Fibroblast of the aortic adventitia (primary cell): Measurements from ENCODE around the gene SCGB1D2. TPM values are rescaled to one million over a fixed set of nuclear protein-coding genes. Genes with fewer than 3 reads are reported as not detected.
"Not testable (repeated sequence)": the region's sequence is repeated elsewhere in the genome, so short reads cannot be mapped to it uniquely, and the experiment has no call there.

Experiments used
- DNase-seq: peaks from one replicate; pipeline ENCODE4 v3.0.0-alpha.2; 2010; ENCODE audit warnings: low read depth
- H3K4me3 ChIP-seq: 2 replicates; pipeline ENCODE4 v1.5.1; 2011; ENCODE audit warnings: low read depth, mild to moderate bottlenecking, control low read depth, low read length, moderate library complexity
- total RNA-seq: library from RNA; depleted of rRNA; stranded (reverse); fragments of >200 nt; gene quantifications from 2 replicates; pipeline ENCODE4 v1.2.3, GENCODE V29; 2012; ENCODE audit warnings: low replicate concordance
- TF ChIP-seq, protein P1 (sequence below): IDR thresholded peaks from 2 replicates; pipeline ENCODE4 v1.5.1; 2011; ENCODE audit warnings: mild to moderate bottlenecking, low read length, control low read depth, inconsistent platforms; ENCODE audit not compliant: insufficient read depth

Gene SCGB1D2
- total RNA-seq, 1 donor = not detected

DNA sequence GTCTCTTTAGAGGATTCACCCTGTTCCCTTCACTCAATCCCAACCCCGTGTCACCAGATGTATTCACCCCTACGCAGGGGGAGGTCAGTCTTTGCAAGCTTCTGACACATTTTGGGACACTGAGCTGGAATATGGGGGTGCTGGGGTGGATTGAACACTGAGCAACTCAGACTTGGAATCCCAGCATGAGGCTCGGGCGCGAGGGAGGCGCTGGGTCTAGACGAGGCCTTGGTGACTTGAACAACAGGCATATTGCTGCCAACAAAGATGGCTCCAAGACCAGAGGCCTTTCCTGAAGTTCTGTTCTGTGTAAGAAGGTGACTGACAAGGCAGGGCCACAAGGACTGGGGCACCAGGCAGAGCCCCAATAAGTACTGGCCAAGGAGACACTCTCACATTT lies 36.6 kb upstream of the SCGB1D2 start:
- TF ChIP-seq, protein P1, sequence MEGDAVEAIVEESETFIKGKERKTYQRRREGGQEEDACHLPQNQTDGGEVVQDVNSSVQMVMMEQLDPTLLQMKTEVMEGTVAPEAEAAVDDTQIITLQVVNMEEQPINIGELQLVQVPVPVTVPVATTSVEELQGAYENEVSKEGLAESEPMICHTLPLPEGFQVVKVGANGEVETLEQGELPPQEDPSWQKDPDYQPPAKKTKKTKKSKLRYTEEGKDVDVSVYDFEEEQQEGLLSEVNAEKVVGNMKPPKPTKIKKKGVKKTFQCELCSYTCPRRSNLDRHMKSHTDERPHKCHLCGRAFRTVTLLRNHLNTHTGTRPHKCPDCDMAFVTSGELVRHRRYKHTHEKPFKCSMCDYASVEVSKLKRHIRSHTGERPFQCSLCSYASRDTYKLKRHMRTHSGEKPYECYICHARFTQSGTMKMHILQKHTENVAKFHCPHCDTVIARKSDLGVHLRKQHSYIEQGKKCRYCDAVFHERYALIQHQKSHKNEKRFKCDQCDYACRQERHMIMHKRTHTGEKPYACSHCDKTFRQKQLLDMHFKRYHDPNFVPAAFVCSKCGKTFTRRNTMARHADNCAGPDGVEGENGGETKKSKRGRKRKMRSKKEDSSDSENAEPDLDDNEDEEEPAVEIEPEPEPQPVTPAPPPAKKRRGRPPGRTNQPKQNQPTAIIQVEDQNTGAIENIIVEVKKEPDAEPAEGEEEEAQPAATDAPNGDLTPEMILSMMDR = no peak
- no peak overlapping the region for H3K4me3 ChIP-seq
- no peak for DNase-seq

DNA sequence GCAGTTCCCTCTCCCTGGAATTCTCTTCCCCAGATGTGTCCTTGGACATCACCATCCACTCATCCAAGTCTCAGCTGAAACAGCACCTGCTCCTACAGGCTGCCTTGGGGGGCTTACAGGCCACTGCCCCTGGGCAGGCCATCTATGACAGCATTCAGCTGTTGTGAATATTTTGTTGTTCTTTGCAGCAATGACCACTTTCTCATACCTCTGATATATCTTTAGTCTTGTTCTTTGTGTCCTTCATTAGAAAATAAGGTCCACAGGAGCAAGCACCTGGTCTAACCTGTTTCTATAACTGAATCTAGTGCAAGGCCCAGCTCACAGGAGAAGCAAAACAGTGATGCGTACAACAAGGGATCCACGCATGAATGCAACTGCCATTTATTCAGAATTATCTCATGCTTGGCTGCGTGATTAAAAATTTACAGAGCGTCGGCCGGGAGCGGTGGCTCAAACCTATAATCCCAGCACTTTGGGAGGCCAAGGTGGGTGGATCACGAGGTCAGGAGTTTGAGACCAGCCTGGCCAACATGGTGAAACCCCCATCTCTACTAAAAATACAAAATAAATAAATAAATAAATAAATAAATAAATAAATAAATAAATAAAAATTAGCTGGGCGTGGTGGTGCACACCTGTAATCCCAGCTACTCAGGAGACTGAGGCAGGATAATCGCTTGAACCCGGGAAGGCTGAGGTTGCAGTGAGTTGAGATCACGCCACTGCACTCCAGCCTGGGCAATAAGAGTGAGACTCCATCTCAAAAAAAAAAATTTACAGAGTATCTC lies 35.6 kb upstream of the SCGB1D2 start:
- not testable (repeated sequence) for DNase-seq, H3K4me3 ChIP-seq

DNA sequence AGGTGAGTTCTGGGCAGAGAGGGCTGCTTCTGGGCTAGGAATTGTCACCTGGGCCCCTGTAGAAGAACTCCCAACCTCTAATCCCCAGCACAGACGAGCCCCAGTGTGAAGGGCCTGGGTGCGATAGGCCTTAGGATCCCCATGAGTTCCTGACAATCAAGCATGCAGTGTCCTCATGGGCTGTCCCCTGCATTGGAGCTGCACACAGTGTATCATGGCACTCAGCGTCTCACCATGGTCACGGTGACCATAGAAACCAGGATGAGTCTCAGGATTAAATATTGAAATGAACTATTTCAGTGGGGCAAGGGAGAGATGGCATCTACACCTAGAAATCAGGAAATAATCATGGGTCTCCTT lies 33.3 kb upstream of the SCGB1D2 start:
- TF ChIP-seq, protein P1 = no peak

DNA sequence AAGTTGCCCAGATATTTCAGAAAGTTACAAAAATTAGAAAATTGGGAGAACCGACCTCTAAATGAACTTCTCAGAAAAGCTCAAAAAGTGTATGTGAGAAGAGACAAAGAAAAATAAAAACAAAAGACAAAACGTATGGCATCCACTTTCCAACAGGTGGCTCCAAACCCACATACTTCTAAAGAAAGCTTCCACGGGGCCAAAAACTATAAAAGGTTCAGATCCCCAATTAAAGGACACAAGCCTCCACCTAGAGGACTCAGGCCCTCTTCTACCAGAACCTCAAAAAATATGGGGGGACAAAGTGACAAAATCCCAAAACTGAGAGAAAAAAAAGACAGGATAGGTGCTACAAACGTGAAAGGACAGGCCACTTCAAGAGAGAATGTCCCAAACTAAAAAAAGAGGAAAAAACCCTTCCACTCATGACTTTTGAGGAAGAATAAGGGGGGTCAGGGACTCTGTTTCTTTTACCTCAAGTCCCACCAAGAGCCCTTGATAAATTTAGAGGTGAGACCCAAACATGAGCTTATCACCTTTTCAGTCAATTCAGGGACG lies 24.8 kb upstream of the SCGB1D2 start:
- TF ChIP-seq, protein P1 = peak; percentile 49
- peak; percentile 28 for DNase-seq
- H3K4me3 ChIP-seq = no peak overlapping the region

More for the DNA sequence above, 33.3 kb upstream of the SCGB1D2 start:
- DNase-seq = no peak
- no peak overlapping the region for H3K4me3 ChIP-seq

DNA sequence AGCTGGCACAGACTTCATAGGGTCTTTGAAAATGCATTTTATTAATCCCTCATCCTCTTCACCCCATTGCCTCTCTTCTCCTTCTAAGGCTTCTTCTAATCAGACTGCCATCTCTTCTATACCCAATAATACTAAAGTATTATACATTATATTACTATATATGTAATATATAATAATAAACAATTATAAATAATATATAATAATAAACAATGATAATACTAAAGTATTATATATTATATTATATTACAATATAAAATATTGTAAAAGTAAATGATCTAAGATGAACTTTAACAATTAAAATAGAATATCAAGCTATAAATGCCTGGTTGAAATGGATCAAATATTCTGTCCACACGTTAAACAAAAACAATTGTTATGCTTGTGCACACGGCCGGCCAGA lies 20.5 kb upstream of the SCGB1D2 start:
- no peak for DNase-seq
- H3K4me3 ChIP-seq = no peak overlapping the region
- TF ChIP-seq, protein P1 = no peak

DNA sequence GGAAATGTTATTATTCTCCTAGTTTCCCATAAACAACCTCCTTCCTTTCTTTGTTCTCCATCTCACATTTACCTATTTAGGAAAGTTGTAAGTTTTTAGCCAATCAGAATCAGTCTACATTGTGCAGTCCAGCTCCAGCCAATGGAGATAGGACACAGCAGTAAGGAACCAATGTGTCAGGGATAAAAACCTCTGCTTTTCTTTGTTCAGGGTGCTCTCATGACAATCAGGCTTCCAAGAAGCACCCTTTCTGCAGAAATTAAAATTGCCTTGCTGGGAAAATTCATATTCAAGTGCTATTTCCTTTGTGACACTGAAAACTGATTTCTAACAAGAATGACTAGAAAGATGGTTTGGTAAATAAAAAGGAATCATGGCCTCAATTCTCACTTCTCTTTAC lies 18.9 kb upstream of the SCGB1D2 start:
- peak; percentile 4 for DNase-seq
- H3K4me3 ChIP-seq = no peak overlapping the region
- TF ChIP-seq, protein P1 = no peak

DNA sequence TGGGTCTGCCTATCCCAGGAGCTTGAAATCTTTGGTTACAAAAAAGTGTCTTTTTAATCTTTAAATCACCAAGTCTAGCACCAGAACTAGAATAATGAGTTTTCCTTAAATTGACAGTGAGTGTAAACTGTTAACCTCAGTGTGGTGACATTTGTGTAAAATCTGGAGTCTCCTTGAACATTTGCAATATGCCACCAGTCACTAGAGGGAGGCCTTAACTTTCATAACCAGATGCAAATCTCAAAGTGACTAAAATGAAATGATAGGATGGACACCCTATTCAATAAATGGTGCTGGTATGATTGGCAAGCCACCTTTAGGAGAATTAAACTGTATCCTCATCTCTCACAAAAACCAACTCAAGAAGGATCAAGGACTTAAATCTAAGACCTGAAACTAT lies 8.3 kb upstream of the SCGB1D2 start:
- TF ChIP-seq, protein P1 = no peak
- H3K4me3 ChIP-seq = no peak overlapping the region
- DNase-seq = no peak
